ENCODE data around the gene NEDD4.

GRCh38 chr15:55834331-55834730 lies 159.1 kb downstream of the NEDD4 start:
- TF ChIP-seq CTCF (IDR thresholded peaks at IDR 0.05; ENCODE audit: low read length) (no peak), EZH2 (IDR thresholded peaks at IDR 0.05; ENCODE audit: borderline replicate concordance, low read length) (no peak)

Measured in OCI-LY1 (cell line).